ENCODE data around the gene EPB41.

DNA sequence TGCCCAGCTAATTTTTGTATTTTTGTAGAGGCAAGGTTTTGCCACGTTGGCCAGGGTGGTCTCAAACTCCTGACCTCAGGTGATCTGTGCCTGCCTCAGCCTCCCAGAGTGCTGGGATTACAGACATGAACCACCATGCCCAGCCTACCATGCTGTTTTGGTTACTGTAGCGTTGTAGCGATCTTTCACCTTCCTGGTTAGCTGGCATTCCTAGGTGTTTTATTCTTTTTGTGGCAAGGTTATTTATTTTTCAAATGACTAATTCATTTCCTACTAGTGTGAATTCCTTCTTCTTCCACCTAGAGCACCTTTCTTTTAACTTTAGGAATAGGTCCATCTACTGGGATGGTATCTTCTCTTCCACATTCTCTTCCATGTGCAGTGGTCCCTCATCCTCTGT lies 180.1 kb downstream of the EPB41 start:
- TF ChIP-seq, protein P1, sequence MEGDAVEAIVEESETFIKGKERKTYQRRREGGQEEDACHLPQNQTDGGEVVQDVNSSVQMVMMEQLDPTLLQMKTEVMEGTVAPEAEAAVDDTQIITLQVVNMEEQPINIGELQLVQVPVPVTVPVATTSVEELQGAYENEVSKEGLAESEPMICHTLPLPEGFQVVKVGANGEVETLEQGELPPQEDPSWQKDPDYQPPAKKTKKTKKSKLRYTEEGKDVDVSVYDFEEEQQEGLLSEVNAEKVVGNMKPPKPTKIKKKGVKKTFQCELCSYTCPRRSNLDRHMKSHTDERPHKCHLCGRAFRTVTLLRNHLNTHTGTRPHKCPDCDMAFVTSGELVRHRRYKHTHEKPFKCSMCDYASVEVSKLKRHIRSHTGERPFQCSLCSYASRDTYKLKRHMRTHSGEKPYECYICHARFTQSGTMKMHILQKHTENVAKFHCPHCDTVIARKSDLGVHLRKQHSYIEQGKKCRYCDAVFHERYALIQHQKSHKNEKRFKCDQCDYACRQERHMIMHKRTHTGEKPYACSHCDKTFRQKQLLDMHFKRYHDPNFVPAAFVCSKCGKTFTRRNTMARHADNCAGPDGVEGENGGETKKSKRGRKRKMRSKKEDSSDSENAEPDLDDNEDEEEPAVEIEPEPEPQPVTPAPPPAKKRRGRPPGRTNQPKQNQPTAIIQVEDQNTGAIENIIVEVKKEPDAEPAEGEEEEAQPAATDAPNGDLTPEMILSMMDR (IDR thresholded peaks at IDR 0.05 in 2 of 3, conservative IDR thresholded peaks at IDR 0.05 in 1 of 3; ENCODE audit: borderline replicate concordance in 1 of 3, insufficient read depth in 1 of 3, low read depth in 2 of 3, low read length in 2 of 3) = no peak
- TF ChIP-seq POLR2A (IDR thresholded peaks at IDR 0.05; ENCODE audit: borderline replicate concordance, extremely low read depth, insufficient read depth, insufficient read length) (no peak), EGR1 (IDR thresholded peaks at IDR 0.05; ENCODE audit: low read depth) (no peak), SIN3A (IDR thresholded peaks at IDR 0.05; ENCODE audit: low read depth) (no peak), EZH2phosphoT487 (IDR thresholded peaks at IDR 0.05; ENCODE audit: borderline replicate concordance) (no peak), EZH2 (IDR thresholded peaks at IDR 0.05) (no peak), CEBPB (IDR thresholded peaks at IDR 0.05; ENCODE audit: low read depth) (no peak), POLR2AphosphoS5 (IDR thresholded peaks at IDR 0.05; ENCODE audit: low read depth, low read length) (no peak), JUND (IDR thresholded peaks at IDR 0.05) (no peak), TCF7L2 (IDR thresholded peaks at IDR 0.05; ENCODE audit: borderline replicate concordance, extremely low read depth, insufficient read depth, insufficient read length) (no peak)
